ENCODE data around the gene FLYWCH2. TPM values are rescaled to one million over a fixed set of nuclear protein-coding genes. Genes with fewer than 3 reads are reported as not detected.

FLYWCH2 gene
- total and polyA plus RNA-seq, 2 experiments from 2014 or later = 30.9 to 45.0 TPM

DNA sequence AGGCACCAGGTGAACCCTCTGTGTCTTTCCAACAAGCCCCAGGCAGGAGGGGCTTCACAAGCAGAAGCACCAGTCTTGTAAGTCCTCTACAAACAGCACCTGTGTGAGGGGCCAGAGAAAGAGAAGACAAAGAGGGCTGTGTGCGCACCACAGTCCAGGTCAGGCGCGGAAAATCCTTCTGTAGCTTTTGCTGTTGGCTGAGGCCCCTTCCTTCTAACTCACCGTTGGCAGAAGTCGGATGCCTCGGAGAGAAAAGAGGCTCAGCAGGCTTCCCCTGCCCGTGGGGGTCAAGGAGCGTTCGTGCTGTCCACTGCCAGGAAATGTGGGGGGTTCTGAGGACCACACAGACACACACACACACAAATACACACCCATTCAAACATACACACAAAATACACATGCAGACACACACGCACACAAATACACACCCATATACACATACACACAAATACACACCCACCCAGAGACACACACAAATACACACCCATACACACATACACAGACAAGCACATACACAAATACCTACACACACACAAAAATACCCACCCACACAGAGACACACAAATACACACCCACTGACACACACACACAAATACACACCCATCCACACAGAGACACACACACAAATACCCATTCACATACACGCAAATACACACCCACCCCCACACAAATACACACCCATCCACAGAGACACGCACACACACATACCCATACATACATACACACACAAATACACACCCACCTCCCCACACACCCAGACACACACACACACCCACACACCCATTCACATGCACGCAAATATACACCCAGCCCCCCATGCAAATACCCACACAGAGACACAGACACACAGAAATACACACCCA, 46.1 kb upstream of the FLYWCH2 start:
- no peaks in the 10 kb centered on the region for H3K36me3 Mint-ChIP-seq (ENCODE audit: low read depth)

More for the DNA sequence above, 46.1 kb upstream of the FLYWCH2 start:
- Histone ChIP-seq H4K20me1 (replicated peaks; ENCODE audit: insufficient read depth) (no peaks in the 10 kb centered on the region), H3K4me2 (no peak overlapping the region), H3K27ac (ENCODE audit: low read depth) (no peak overlapping the region), H3K9me2 (ENCODE audit: insufficient read depth) (no peaks in the 10 kb centered on the region), H3F3A (replicated peaks; ENCODE audit: low read depth) (no peaks in the 10 kb centered on the region; the same call in 1 of the 2 replicates), H3K4me1 (ENCODE audit: insufficient read depth) (no peaks in the 10 kb centered on the region), H3K4me3 (no peak overlapping the region), H2AFZ (no peak overlapping the region), H3K36me3 (ENCODE audit: insufficient read depth) (no peaks in the 10 kb centered on the region), H3K27me3 (ENCODE audit: insufficient read depth) (no peaks in the 10 kb centered on the region), H3K79me2 (replicated peaks; ENCODE audit: insufficient read depth) (no peaks in the 10 kb centered on the region)
- Mint-ChIP-seq H3K4me1 (peaks cover 14% of the 10 kb centered on the region), H3K9me3 (no peaks in the 10 kb centered on the region; the same call in 2 of the 3 replicates), H3K27ac (no peak overlapping the region), H3K27me3 (ENCODE audit: insufficient read depth, low read depth, poor library complexity) (peaks cover 14% of the 10 kb centered on the region), H3K4me3 (no peak overlapping the region)
- ATAC-seq = no peak
- no peak for DNase-seq (ENCODE audit: low spot score)
- TF ChIP-seq JUNB (IDR thresholded peaks at IDR 0.05; ENCODE audit: unreplicated experiment) = no peak
- TF ChIP-seq STAT1 (IDR thresholded peaks at IDR 0.05; ENCODE audit: unreplicated experiment) = no peak
- no peak for TF ChIP-seq CREB1 (CRISPR knock-in tag; IDR thresholded peaks at IDR 0.05; ENCODE audit: low read depth)
- no peak for TF ChIP-seq ZNF114 (CRISPR knock-in tag; IDR thresholded peaks at IDR 0.05)
- TF ChIP-seq, protein P1, sequence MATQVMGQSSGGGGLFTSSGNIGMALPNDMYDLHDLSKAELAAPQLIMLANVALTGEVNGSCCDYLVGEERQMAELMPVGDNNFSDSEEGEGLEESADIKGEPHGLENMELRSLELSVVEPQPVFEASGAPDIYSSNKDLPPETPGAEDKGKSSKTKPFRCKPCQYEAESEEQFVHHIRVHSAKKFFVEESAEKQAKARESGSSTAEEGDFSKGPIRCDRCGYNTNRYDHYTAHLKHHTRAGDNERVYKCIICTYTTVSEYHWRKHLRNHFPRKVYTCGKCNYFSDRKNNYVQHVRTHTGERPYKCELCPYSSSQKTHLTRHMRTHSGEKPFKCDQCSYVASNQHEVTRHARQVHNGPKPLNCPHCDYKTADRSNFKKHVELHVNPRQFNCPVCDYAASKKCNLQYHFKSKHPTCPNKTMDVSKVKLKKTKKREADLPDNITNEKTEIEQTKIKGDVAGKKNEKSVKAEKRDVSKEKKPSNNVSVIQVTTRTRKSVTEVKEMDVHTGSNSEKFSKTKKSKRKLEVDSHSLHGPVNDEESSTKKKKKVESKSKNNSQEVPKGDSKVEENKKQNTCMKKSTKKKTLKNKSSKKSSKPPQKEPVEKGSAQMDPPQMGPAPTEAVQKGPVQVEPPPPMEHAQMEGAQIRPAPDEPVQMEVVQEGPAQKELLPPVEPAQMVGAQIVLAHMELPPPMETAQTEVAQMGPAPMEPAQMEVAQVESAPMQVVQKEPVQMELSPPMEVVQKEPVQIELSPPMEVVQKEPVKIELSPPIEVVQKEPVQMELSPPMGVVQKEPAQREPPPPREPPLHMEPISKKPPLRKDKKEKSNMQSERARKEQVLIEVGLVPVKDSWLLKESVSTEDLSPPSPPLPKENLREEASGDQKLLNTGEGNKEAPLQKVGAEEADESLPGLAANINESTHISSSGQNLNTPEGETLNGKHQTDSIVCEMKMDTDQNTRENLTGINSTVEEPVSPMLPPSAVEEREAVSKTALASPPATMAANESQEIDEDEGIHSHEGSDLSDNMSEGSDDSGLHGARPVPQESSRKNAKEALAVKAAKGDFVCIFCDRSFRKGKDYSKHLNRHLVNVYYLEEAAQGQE (IDR thresholded peaks at IDR 0.05; ENCODE audit: unreplicated experiment) = no peak
- no peak for TF ChIP-seq NANOG (IDR thresholded peaks at IDR 0.05; ENCODE audit: borderline replicate concordance)
- TF ChIP-seq EZH2phosphoT487 (IDR thresholded peaks at IDR 0.05; ENCODE audit: unreplicated experiment) = no peak
- no peak for TF ChIP-seq EZH2 (IDR thresholded peaks at IDR 0.05; ENCODE audit: low read depth, unreplicated experiment)
- TF ChIP-seq, protein P2, sequence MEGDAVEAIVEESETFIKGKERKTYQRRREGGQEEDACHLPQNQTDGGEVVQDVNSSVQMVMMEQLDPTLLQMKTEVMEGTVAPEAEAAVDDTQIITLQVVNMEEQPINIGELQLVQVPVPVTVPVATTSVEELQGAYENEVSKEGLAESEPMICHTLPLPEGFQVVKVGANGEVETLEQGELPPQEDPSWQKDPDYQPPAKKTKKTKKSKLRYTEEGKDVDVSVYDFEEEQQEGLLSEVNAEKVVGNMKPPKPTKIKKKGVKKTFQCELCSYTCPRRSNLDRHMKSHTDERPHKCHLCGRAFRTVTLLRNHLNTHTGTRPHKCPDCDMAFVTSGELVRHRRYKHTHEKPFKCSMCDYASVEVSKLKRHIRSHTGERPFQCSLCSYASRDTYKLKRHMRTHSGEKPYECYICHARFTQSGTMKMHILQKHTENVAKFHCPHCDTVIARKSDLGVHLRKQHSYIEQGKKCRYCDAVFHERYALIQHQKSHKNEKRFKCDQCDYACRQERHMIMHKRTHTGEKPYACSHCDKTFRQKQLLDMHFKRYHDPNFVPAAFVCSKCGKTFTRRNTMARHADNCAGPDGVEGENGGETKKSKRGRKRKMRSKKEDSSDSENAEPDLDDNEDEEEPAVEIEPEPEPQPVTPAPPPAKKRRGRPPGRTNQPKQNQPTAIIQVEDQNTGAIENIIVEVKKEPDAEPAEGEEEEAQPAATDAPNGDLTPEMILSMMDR (conservative IDR thresholded peaks at IDR 0.05; ENCODE audit: low read depth in 2 of 2) = no peak
- TF ChIP-seq, protein P3, sequence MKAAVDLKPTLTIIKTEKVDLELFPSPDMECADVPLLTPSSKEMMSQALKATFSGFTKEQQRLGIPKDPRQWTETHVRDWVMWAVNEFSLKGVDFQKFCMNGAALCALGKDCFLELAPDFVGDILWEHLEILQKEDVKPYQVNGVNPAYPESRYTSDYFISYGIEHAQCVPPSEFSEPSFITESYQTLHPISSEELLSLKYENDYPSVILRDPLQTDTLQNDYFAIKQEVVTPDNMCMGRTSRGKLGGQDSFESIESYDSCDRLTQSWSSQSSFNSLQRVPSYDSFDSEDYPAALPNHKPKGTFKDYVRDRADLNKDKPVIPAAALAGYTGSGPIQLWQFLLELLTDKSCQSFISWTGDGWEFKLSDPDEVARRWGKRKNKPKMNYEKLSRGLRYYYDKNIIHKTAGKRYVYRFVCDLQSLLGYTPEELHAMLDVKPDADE (IDR thresholded peaks at IDR 0.05) = no peak
- no peak for TF ChIP-seq ZNF331 (CRISPR knock-in tag; IDR thresholded peaks at IDR 0.05; ENCODE audit: low read depth)
- TF ChIP-seq, protein P4, sequence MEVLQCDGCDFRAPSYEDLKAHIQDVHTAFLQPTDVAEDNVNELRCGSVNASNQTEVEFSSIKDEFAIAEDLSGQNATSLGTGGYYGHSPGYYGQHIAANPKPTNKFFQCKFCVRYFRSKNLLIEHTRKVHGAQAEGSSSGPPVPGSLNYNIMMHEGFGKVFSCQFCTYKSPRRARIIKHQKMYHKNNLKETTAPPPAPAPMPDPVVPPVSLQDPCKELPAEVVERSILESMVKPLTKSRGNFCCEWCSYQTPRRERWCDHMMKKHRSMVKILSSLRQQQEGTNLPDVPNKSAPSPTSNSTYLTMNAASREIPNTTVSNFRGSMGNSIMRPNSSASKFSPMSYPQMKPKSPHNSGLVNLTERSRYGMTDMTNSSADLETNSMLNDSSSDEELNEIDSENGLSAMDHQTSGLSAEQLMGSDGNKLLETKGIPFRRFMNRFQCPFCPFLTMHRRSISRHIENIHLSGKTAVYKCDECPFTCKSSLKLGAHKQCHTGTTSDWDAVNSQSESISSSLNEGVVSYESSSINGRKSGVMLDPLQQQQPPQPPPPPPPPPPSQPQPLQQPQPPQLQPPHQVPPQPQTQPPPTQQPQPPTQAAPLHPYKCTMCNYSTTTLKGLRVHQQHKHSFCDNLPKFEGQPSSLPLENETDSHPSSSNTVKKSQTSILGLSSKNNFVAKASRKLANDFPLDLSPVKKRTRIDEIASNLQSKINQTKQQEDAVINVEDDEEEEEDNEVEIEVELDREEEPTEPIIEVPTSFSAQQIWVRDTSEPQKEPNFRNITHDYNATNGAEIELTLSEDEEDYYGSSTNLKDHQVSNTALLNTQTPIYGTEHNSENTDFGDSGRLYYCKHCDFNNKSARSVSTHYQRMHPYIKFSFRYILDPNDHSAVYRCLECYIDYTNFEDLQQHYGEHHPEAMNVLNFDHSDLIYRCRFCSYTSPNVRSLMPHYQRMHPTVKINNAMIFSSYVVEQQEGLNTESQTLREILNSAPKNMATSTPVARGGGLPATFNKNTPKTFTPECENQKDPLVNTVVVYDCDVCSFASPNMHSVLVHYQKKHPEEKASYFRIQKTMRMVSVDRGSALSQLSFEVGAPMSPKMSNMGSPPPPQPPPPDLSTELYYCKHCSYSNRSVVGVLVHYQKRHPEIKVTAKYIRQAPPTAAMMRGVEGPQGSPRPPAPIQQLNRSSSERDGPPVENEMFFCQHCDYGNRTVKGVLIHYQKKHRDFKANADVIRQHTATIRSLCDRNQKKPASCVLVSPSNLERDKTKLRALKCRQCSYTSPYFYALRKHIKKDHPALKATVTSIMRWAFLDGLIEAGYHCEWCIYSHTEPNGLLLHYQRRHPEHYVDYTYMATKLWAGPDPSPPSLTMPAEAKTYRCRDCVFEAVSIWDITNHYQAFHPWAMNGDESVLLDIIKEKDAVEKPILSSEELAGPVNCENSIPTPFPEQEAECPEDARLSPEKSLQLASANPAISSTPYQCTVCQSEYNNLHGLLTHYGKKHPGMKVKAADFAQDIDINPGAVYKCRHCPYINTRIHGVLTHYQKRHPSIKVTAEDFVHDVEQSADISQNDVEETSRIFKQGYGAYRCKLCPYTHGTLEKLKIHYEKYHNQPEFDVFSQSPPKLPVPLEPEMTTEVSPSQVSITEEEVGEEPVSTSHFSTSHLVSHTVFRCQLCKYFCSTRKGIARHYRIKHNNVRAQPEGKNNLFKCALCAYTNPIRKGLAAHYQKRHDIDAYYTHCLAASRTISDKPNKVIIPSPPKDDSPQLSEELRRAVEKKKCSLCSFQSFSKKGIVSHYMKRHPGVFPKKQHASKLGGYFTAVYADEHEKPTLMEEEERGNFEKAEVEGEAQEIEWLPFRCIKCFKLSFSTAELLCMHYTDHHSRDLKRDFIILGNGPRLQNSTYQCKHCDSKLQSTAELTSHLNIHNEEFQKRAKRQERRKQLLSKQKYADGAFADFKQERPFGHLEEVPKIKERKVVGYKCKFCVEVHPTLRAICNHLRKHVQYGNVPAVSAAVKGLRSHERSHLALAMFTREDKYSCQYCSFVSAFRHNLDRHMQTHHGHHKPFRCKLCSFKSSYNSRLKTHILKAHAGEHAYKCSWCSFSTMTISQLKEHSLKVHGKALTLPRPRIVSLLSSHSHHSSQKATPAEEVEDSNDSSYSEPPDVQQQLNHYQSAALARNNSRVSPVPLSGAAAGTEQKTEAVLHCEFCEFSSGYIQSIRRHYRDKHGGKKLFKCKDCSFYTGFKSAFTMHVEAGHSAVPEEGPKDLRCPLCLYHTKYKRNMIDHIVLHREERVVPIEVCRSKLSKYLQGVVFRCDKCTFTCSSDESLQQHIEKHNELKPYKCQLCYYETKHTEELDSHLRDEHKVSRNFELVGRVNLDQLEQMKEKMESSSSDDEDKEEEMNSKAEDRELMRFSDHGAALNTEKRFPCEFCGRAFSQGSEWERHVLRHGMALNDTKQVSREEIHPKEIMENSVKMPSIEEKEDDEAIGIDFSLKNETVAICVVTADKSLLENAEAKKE (CRISPR knock-in tag; IDR thresholded peaks at IDR 0.05) = no peak
- no peak for TF ChIP-seq POLR2AphosphoS5 (IDR thresholded peaks at IDR 0.05; ENCODE audit: low read depth)
